AG09319 (cell line): ENCODE data around the gene ACSL1.

Source experiments
- DNase-seq: peaks from one replicate; pipeline ENCODE4 v3.0.0-alpha.2; 2010; ENCODE audit warnings: low read depth; ENCODE audit errors: extremely low read depth
- TF ChIP-seq, protein P1 (sequence below): IDR thresholded peaks from 2 replicates; pipeline ENCODE4 v1.5.1; 2011; ENCODE audit warnings: low read depth, mild to moderate bottlenecking, inconsistent platforms, low read length, moderate library complexity

The ACSL1 gene

GRCh38 chr4:184731056-184731455 lies 94.7 kb downstream of the ACSL1 start:
- no peak for DNase-seq
- TF ChIP-seq, protein P1, sequence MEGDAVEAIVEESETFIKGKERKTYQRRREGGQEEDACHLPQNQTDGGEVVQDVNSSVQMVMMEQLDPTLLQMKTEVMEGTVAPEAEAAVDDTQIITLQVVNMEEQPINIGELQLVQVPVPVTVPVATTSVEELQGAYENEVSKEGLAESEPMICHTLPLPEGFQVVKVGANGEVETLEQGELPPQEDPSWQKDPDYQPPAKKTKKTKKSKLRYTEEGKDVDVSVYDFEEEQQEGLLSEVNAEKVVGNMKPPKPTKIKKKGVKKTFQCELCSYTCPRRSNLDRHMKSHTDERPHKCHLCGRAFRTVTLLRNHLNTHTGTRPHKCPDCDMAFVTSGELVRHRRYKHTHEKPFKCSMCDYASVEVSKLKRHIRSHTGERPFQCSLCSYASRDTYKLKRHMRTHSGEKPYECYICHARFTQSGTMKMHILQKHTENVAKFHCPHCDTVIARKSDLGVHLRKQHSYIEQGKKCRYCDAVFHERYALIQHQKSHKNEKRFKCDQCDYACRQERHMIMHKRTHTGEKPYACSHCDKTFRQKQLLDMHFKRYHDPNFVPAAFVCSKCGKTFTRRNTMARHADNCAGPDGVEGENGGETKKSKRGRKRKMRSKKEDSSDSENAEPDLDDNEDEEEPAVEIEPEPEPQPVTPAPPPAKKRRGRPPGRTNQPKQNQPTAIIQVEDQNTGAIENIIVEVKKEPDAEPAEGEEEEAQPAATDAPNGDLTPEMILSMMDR: no peak

DNA sequence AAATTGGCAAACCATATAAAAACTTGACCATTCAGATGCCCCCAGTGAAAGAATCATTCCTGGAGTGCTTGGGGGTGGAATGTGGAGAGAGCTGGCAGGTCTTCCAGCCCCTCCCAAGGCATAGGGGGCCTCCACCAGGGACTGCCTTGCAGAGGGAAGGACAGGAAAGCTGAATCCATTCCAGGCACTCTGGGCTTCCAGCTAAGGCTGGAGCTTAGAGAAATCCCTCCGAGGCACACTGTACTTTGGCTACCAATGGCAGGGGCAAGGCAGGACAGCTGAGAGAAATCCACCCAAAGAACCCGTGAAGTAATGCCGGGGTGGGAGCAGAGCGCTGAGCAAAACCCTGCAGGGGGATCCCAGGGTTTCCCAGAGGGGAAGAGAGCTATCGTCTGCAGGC lies 95.8 kb downstream of the ACSL1 start:
- TF ChIP-seq, protein P1: no peak
- DNase-seq: no peak

- no peak for DNase-seq
Measured at GRCh38 chr4:184728858-184729257, 96.9 kb downstream of the ACSL1 start.

DNA sequence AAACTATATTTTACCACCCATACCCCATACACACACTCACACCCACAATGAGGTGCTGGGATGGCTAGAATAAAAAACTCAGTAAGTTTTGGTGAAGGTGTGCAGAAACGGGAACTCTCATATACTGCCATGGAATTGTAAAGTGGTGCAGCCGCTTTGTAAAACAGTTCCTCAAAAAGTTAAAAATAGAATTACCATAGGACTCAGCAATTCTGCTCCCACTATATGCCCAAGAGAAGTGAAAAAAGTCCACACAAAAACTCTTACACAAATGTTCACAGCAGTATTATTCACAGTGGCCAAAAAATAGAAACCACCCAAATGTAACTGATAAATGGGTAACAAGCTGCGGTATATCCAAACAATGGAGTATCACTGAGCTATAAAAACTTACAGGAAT lies 98.3 kb downstream of the ACSL1 start:
- TF ChIP-seq, protein P1: no peak
- DNase-seq: no peak

More at GRCh38 chr4:184728858-184729257, 96.9 kb downstream of the ACSL1 start:
- TF ChIP-seq, protein P1: no peak

GRCh38 chr4:184722798-184723197 lies 103.0 kb downstream of the ACSL1 start:
- TF ChIP-seq, protein P1: no peak

GRCh38 chr4:184721254-184721653 lies 104.5 kb downstream of the ACSL1 start:
- TF ChIP-seq, protein P1: no peak
- DNase-seq: no peak

More at GRCh38 chr4:184722798-184723197, 103.0 kb downstream of the ACSL1 start:
- no peak for DNase-seq

DNA sequence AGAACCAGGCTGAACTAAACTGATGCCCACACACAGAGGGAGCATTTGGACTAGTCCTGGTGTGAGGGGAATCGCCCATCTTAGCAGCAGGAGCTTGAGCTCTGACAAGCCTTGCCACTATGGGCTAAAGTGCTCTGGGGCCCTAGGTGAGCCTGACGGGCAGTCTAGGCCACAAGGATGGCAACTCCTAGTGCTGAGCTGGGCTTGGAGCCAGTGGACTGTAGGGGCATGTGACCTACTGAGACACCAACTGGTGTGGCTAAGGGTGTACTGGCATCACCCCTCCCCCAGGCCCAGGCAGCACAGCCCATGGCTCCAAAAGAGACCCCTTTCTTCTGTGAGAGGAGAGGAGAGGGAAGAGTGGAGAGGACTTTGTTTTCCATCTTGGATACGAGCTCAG lies 106.4 kb downstream of the ACSL1 start:
- no peak for DNase-seq

More for the DNA sequence above, 106.4 kb downstream of the ACSL1 start:
- TF ChIP-seq, protein P1: no peak
